AG09309 (cell line): ENCODE data around the gene TAS1R3.

ENCODE experiments used
- DNase-seq: peaks from one replicate; pipeline ENCODE4 v3.0.0-alpha.2; 2010; ENCODE audit warnings: low read depth
- H3K4me3 ChIP-seq: 2 replicates; pipeline ENCODE4 v1.5.1; 2011; ENCODE audit warnings: mild to moderate bottlenecking, low read depth, low read length, moderate library complexity; ENCODE audit not compliant: control insufficient read depth
- TF ChIP-seq, protein P1 (sequence below): IDR thresholded peaks from 2 replicates; pipeline ENCODE4 v1.5.1; 2011; ENCODE audit warnings: mild to moderate bottlenecking, low read depth, low read length, inconsistent platforms; ENCODE audit not compliant: insufficient read depth, control insufficient read depth; ENCODE audit errors: missing control alignments

TAS1R3 gene

GRCh38 chr1:1302951-1303509 lies 28.1 kb upstream of the TAS1R3 start:
- H3K4me3 ChIP-seq = no peak overlapping the region
- TF ChIP-seq, protein P1, sequence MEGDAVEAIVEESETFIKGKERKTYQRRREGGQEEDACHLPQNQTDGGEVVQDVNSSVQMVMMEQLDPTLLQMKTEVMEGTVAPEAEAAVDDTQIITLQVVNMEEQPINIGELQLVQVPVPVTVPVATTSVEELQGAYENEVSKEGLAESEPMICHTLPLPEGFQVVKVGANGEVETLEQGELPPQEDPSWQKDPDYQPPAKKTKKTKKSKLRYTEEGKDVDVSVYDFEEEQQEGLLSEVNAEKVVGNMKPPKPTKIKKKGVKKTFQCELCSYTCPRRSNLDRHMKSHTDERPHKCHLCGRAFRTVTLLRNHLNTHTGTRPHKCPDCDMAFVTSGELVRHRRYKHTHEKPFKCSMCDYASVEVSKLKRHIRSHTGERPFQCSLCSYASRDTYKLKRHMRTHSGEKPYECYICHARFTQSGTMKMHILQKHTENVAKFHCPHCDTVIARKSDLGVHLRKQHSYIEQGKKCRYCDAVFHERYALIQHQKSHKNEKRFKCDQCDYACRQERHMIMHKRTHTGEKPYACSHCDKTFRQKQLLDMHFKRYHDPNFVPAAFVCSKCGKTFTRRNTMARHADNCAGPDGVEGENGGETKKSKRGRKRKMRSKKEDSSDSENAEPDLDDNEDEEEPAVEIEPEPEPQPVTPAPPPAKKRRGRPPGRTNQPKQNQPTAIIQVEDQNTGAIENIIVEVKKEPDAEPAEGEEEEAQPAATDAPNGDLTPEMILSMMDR = no peak
- no peak for DNase-seq

DNA sequence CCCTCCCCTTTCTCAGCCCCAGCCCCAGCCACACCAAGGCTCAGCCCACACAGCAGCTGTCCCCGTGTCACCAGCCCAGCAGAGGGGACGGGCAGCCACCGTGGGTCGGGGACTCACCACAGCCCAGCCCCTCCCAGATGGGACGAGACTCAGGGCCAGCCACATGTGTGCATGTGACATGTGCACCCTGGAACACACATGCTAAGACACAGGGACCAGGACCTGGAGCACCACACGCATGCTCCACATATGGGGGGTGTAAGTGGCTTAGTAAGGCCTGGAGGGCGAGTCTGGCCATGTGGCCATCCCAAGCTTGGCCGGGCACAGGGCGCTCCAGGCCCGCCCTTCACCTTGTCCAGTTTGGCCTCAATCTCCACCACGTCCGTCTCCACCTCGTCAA lies 27.3 kb upstream of the TAS1R3 start:
- no peak for DNase-seq
- TF ChIP-seq, protein P1 = no peak
- no peak overlapping the region for H3K4me3 ChIP-seq

DNA sequence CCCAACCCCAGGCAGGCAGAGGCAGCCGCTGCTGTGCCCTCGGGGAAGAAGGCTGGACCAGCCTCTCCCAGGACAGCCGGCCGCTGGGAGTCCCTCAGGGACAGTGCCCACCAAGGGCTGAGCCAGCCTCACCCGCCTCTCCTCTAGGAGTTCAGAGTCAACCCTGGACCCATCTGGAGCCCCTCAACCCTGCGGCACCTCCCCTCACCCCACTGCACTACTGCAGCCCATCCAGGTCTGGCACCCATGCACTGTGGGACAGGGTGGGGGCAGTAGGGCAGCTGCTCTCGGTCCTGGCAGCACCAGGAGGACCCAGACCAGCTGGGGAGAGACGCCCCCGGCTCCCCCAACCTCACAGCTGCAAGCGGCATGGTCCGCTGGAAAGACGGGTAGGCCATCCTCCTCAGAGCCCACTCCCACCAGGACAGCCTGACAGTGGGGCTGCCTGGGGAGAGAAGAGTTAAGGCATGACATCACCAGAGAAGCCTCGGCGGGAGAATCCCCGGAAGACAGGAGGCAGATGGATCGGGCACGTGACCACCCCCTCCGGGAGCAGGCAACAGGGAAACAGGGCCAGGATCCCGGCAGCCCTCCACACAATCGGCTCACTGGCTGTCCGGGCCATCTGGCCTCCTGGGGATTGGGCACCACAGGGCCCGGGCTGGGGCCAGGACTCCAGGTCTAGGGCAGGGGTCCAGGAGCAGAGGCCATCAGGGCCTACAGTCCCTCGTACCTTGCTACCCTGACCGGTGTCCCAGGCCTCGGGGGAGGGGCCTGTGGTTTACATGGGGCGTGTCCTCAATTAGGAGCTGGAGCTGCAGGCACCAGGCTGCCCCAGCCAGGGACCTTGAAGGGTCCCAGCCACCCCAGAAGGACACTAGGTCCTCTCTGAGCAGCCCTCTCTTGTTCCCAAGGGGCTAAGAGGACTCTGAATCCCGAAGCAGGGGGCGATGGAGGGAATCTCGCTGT lies 26.5 kb upstream of the TAS1R3 start:
- TF ChIP-seq, protein P1 = no peak
- peak overlapping the region; percentile 76 for H3K4me3 ChIP-seq
- DNase-seq = peak; percentile 31

GRCh38 chr1:1305300-1306069 lies 25.6 kb upstream of the TAS1R3 start:
- TF ChIP-seq, protein P1 = no peak
- peak overlapping the region; percentile 76 for H3K4me3 ChIP-seq
- peak; percentile 24 for DNase-seq

DNA sequence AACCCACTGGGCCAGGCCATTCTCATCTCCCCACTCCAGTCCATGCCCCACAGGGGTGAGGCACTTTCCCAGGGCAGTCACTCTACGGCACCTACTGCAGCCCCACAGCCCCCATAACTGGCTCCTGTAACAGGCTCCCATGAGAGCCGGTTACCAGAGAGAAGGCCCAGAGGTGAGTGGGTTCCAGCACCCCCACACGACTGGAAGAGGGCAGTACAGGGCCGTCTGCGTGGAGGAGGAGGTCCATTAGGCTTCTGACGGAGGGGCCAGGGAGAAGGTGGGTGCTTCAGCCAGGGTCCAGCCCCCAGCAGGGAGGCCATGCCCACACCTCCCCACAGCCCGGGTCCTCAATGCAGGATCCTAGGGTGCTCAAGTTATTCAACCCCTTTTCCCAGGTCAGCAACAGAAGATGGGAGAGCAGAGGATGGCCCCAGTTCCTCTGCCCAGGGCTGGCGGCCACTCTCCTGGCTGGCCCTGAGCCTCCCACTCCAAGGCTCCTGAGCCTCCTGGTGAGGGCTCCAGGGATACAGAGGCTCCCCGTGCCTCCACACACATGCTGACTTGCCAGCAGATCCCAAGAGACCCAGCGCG lies 24.9 kb upstream of the TAS1R3 start:
- TF ChIP-seq, protein P1 = peak; percentile 48
- H3K4me3 ChIP-seq = peak overlapping the region; percentile 76
- DNase-seq = no peak

DNA sequence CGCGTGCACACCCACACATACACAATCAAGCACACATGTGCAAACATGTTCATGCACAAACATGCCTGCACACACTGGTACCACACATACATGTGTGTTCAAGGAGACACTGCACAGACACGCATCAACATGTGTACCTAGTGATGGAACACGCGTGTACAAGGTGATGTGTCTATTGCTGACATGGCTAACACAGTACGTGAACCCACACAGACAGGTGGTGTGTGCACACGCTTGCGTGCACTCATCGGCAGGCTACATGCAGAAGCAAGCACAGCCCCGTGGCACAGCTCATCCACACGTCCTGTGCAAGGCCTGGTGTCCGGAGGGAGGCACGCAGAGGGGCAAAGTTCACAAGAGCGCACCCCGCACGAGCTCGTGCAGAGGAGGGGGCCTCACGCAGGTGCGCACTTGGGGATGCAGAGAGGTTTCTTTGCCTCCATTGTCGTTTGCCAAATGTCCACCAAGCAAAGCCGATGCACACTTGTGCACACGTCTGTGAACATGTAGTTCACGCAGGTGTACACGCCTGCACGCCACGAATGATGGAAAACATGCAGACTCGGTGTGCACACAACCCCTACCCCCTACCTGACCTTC lies 24.3 kb upstream of the TAS1R3 start:
- peak overlapping the region; percentile 76 for H3K4me3 ChIP-seq
- DNase-seq = no peak
- TF ChIP-seq, protein P1 = no peak
